Neural progenitor cell (in vitro differentiated cells): Measurements from ENCODE around the gene ZDHHC17. TPM values are rescaled to one million over a fixed set of nuclear protein-coding genes. Genes with fewer than 3 reads are reported as not detected.

Experiments
- DNase-seq: peaks from one replicate; pipeline ENCODE4 v3.0.0-alpha.2; 2016; ENCODE audit warnings: low spot score
- H2AFZ ChIP-seq: fragments of 200-600 bp; sonication (generic); replicated peaks from 2 replicates; pipeline ENCODE4 v1.6.1; 2016; ENCODE audit warnings: antibody characterized with exemption
- H3F3A ChIP-seq: fragments of 200-600 bp; sonication (generic); 2 replicates; pipeline ENCODE4 v1.6.1; 2016; ENCODE audit warnings: antibody characterized with exemption, low read depth
- H3K27ac ChIP-seq: fragments of 200-600 bp; sonication (generic); 2 replicates; pipeline ENCODE4 v1.5.1; 2016; ENCODE audit warnings: mild to moderate bottlenecking
- H3K27me3 ChIP-seq: fragments of 200-600 bp; sonication (generic); 2 replicates; pipeline ENCODE4 v1.6.1; 2016; ENCODE audit warnings: mild to moderate bottlenecking, moderate library complexity
- H3K36me3 ChIP-seq: fragments of 200-600 bp; sonication (generic); 2 replicates; pipeline ENCODE4 v1.5.1; 2016
- H3K4me1 ChIP-seq: fragments of 200-600 bp; sonication (generic); 2 replicates; pipeline ENCODE4 v1.6.1; 2016; ENCODE audit warnings: mixed run types
- H3K4me2 ChIP-seq: fragments of 200-600 bp; sonication (generic); 2 replicates; pipeline ENCODE4 v1.6.1; 2016
- H3K4me3 ChIP-seq: fragments of 200-600 bp; sonication (generic); 2 replicates; pipeline ENCODE4 v1.5.1; 2016
- H3K79me2 ChIP-seq: fragments of 200-600 bp; sonication (generic); 2 replicates; pipeline ENCODE4 v1.6.1; 2016; ENCODE audit warnings: low read depth
- H3K9ac ChIP-seq: fragments of 200-600 bp; sonication (generic); 2 replicates; pipeline ENCODE4 v1.6.1; 2016
- H3K9me3 ChIP-seq: fragments of 200-600 bp; sonication (generic); 2 replicates; pipeline ENCODE4 v1.5.1; 2016; ENCODE audit warnings: low read depth
- H4K20me1 ChIP-seq: fragments of 200-600 bp; sonication (generic); 2 replicates; pipeline ENCODE4 v1.6.1; 2016; ENCODE audit warnings: low read depth
- H3K27ac Mint-ChIP-seq: 3 replicates; pipeline ENCODE4 v1.8.0; 2021; ENCODE audit warnings: mixed read lengths
- H3K27me3 Mint-ChIP-seq: 2 replicates; pipeline ENCODE4 v1.8.0; 2022; ENCODE audit warnings: low read depth, mild to moderate bottlenecking, inconsistent platforms, moderate library complexity, mixed read lengths; ENCODE audit not compliant: insufficient read depth
- H3K36me3 Mint-ChIP-seq: 3 replicates; pipeline ENCODE4 v1.8.0; 2021; ENCODE audit warnings: mixed read lengths
- H3K4me1 Mint-ChIP-seq: 3 replicates; pipeline ENCODE4 v1.8.0; 2021; ENCODE audit warnings: mixed read lengths
- H3K4me3 Mint-ChIP-seq: 3 replicates; pipeline ENCODE4 v1.8.0; 2021; ENCODE audit warnings: mild to moderate bottlenecking, moderate library complexity, mixed read lengths
- H3K9me3 Mint-ChIP-seq: 3 replicates; pipeline ENCODE4 v1.8.0; 2020; ENCODE audit warnings: mixed read lengths
- EZH2 ChIP-seq: fragments of 200-600 bp; sonication (generic); IDR thresholded peaks from 2 replicates; pipeline ENCODE4 v1.6.1; 2017; ENCODE audit warnings: antibody characterized with exemption, mild to moderate bottlenecking, moderate library complexity
- EZH2phosphoT487 ChIP-seq: fragments of 200-600 bp; sonication (generic); IDR thresholded peaks from 2 replicates; pipeline ENCODE4 v1.6.1; 2017; ENCODE audit warnings: antibody characterized with exemption
- total RNA-seq: library from RNA; depleted of rRNA; stranded (reverse); fragments of >200 nt; gene quantifications from 2 replicates; pipeline ENCODE4 v1.2.3, GENCODE V29; 2015; ENCODE audit warnings: low replicate concordance
- TF ChIP-seq, protein P1 (sequence below): fragments of 200-600 bp; sonication (generic); IDR thresholded peaks from 2 replicates; pipeline ENCODE4 v1.5.1; 2017; ENCODE audit warnings: antibody characterized with exemption, mild to moderate bottlenecking

ZDHHC17 gene
- total RNA-seq, 1 donor from 2014 or later = 99.1 TPM

GRCh38 chr12:76860256-76860655 is 96.3 kb downstream of the ZDHHC17 start:
- no peak overlapping the region for H2AFZ ChIP-seq
- H3F3A ChIP-seq = peaks cover 33% of the 10 kb centered on the region
- no peaks in the 10 kb centered on the region for H3K27me3 ChIP-seq
- peaks cover 6% of the 10 kb centered on the region for H3K36me3 ChIP-seq
- no peak overlapping the region for H3K4me3 ChIP-seq
- peaks cover 30% of the 10 kb centered on the region for H3K79me2 ChIP-seq
- no peaks in the 10 kb centered on the region for H3K9me3 Mint-ChIP-seq
- peak overlapping the region; percentile 55 for H3K27ac Mint-ChIP-seq
- TF ChIP-seq EZH2phosphoT487 (no peak), EZH2 (no peak)
- TF ChIP-seq, protein P1, sequence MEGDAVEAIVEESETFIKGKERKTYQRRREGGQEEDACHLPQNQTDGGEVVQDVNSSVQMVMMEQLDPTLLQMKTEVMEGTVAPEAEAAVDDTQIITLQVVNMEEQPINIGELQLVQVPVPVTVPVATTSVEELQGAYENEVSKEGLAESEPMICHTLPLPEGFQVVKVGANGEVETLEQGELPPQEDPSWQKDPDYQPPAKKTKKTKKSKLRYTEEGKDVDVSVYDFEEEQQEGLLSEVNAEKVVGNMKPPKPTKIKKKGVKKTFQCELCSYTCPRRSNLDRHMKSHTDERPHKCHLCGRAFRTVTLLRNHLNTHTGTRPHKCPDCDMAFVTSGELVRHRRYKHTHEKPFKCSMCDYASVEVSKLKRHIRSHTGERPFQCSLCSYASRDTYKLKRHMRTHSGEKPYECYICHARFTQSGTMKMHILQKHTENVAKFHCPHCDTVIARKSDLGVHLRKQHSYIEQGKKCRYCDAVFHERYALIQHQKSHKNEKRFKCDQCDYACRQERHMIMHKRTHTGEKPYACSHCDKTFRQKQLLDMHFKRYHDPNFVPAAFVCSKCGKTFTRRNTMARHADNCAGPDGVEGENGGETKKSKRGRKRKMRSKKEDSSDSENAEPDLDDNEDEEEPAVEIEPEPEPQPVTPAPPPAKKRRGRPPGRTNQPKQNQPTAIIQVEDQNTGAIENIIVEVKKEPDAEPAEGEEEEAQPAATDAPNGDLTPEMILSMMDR = no peak
- peaks cover 29% of the 10 kb centered on the region for H3K4me1 Mint-ChIP-seq
- H3K9me3 ChIP-seq = no peaks in the 10 kb centered on the region
- H3K36me3 Mint-ChIP-seq = peaks cover 57% of the 10 kb centered on the region
- peak overlapping the region; percentile 48 for H3K4me2 ChIP-seq
- peak; percentile 74 for DNase-seq
- peak overlapping the region; percentile 29 for H3K9ac ChIP-seq
- H3K27ac ChIP-seq = peak overlapping the region; percentile 46
- H3K4me1 ChIP-seq = peaks cover 41% of the 10 kb centered on the region
- H3K27me3 Mint-ChIP-seq = no peaks in the 10 kb centered on the region
- H4K20me1 ChIP-seq = peaks cover 3% of the 10 kb centered on the region
- no peak overlapping the region for H3K4me3 Mint-ChIP-seq

DNA sequence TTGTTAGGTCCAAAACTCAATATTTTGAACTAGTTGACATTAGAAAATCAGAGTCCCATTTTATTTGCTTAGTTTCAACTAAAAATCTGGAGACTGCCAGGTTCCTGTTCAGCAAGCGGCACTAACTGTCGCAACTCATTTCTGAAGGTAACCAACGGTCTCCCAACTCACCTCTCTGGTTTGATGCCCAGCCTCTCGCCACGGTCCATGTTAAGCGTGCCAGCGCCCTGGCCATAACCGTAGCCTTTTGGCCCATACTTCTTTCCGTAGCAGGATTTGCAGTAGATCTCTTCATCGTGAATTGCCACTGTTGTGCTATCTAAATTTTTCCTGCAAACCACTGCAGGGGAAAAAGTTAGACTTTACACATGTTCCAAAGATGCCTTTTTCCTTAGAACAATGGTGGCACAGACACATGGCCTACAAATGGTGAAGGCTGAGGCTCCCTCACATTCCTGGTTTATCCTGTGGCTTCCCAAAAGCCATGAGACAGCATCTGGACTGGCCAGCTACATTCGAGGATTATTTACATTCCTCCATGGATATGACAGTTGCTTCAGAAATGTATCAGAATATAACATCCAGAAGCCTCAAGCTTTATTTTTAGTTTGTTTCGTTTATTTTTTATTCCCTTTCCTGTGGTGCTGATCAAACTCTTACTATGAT is 99.2 kb downstream of the ZDHHC17 start:
- TF ChIP-seq EZH2phosphoT487 (no peak), EZH2 (no peak)
- TF ChIP-seq, protein P1 = no peak
- no peak overlapping the region for H2AFZ ChIP-seq
- peaks cover 67% of the 10 kb centered on the region for H3K4me1 ChIP-seq
- H3K9ac ChIP-seq = no peak overlapping the region
- peak overlapping the region; percentile 19 for H3K4me2 ChIP-seq
- H3K27me3 ChIP-seq = no peaks in the 10 kb centered on the region
- Mint-ChIP-seq H3K27ac (no peak overlapping the region), H3K4me1 (peaks cover 53% of the 10 kb centered on the region), H3K27me3 (no peaks in the 10 kb centered on the region), H3K4me3 (no peak overlapping the region), H3K9me3 (peaks cover 1% of the 10 kb centered on the region), H3K36me3 (peaks cover 40% of the 10 kb centered on the region)
- H4K20me1 ChIP-seq = peaks cover 7% of the 10 kb centered on the region
- no peak for DNase-seq
- peaks cover 55% of the 10 kb centered on the region for H3F3A ChIP-seq
- H3K9me3 ChIP-seq = no peaks in the 10 kb centered on the region
- H3K36me3 ChIP-seq = peaks cover 6% of the 10 kb centered on the region
- no peak overlapping the region for H3K4me3 ChIP-seq
- peaks cover 45% of the 10 kb centered on the region for H3K79me2 ChIP-seq
- H3K27ac ChIP-seq = peak overlapping the region; percentile 59

DNA sequence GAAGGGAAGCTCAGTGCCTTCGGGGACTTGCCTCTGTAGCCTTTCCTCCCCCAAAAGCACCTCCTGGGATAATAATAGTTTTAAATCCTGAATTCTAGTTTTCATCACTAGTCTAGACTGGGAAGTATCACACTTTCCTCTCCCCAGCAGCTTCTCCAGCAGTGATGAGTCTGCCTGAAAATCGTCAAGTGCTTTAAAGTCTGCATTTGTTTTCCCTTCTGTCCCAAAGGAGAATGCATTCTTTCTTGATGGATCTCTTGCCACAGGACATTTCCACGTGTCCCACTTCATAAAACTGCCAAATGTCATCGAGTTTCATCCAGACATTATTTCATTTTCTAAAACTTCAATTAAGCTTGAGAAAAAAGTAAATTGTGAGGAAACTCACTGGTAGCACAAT is 99.9 kb downstream of the ZDHHC17 start:
- peaks cover 56% of the 10 kb centered on the region for H3F3A ChIP-seq
- Mint-ChIP-seq H3K36me3 (peaks cover 36% of the 10 kb centered on the region), H3K4me1 (peaks cover 50% of the 10 kb centered on the region), H3K9me3 (peaks cover 4% of the 10 kb centered on the region), H3K27me3 (no peaks in the 10 kb centered on the region), H3K27ac (no peak overlapping the region), H3K4me3 (no peak overlapping the region)
- no peak overlapping the region for H3K9ac ChIP-seq
- peaks cover 7% of the 10 kb centered on the region for H4K20me1 ChIP-seq
- no peaks in the 10 kb centered on the region for H3K27me3 ChIP-seq
- H3K4me3 ChIP-seq = no peak overlapping the region
- peak overlapping the region; percentile 19 for H3K4me2 ChIP-seq
- DNase-seq = no peak
- no peak overlapping the region for H2AFZ ChIP-seq
- no peaks in the 10 kb centered on the region for H3K9me3 ChIP-seq
- peaks cover 6% of the 10 kb centered on the region for H3K36me3 ChIP-seq
- H3K79me2 ChIP-seq = peaks cover 52% of the 10 kb centered on the region
- TF ChIP-seq, protein P1 = no peak
- no peak for TF ChIP-seq EZH2
- no peak for TF ChIP-seq EZH2phosphoT487
- peaks cover 68% of the 10 kb centered on the region for H3K4me1 ChIP-seq
- peak overlapping the region; percentile 59 for H3K27ac ChIP-seq
